SK-N-SH (cell line): ENCODE data around the gene NOL7. TPM values are rescaled to one million over a fixed set of nuclear protein-coding genes. Genes with fewer than 3 reads are reported as not detected.

Source experiments
- CTCF ChIA-PET: fragments of 300-600, 350-600 bp; formaldehyde crosslinking; extraction: SDS; loops from one replicate; lab custom pipeline; 2021; lab: Yijun Ruan, JAX
- POLR2A ChIA-PET: fragments of 350-600 bp; sonication (Branson Sonifier 250); formaldehyde crosslinking; extraction: SDS; loops from one replicate; lab custom pipeline; 2020; ENCODE audit warnings: antibody characterized with exemption, inconsistent platforms; lab: Yijun Ruan, JAX
- DNase-seq: peaks from one replicate; pipeline ENCODE4 v3.0.0; 2012
- H2AFZ ChIP-seq: fragments of 200-600 bp; sonication (generic); 2 replicates; pipeline ENCODE4 v1.8.1; 2016; ENCODE audit warnings: antibody characterized with exemption, mild to moderate bottlenecking, low read depth
- H3F3A ChIP-seq: fragments of 200-600 bp; sonication (generic); replicated peaks from 2 replicates; pipeline ENCODE3; 2016; ENCODE audit warnings: antibody characterized with exemption, mild to moderate bottlenecking; ENCODE audit not compliant: insufficient read depth
- H3K27ac ChIP-seq, 2 experiments: fragments of 200-500 bp in 1 of 2; fragments of 200-600 bp in 1 of 2; sonication (Bioruptor generic) in 1 of 2; sonication (generic), shearing (Covaris generic) in 1 of 2; 2 replicates each; pipeline versions ENCODE4 v1.5.1 to v1.6.1; 2014 to 2016; ENCODE audit warnings: low read depth in 2 of 2, inconsistent platforms in 1 of 2, low read length in 1 of 2, mild to moderate bottlenecking in 1 of 2, mixed read lengths in 1 of 2
- H3K27me3 ChIP-seq: fragments of 200-600 bp; sonication (generic), shearing (Covaris generic); 2 replicates; pipeline ENCODE4 v1.6.1; 2016; ENCODE audit warnings: mixed run types; ENCODE audit not compliant: insufficient read depth
- H3K36me3 ChIP-seq, 2 experiments: fragments of 200-500 bp in 1 of 2; fragments of 200-600 bp in 1 of 2; sonication (Bioruptor generic) in 1 of 2; sonication (generic) in 1 of 2; replicated peaks in 1 of 2; 2 replicates each; pipeline versions ENCODE3 to v1.5.1; 2014 to 2016; ENCODE audit warnings: low read length in 1 of 2, mild to moderate bottlenecking in 1 of 2; ENCODE audit not compliant: insufficient read depth in 2 of 2, control insufficient read depth in 1 of 2
- H3K4me1 ChIP-seq, 2 experiments: fragments of 200-500 bp in 1 of 2; fragments of 200-600 bp in 1 of 2; sonication (Bioruptor generic) in 1 of 2; sonication (generic), shearing (Covaris generic) in 1 of 2; 2 replicates each; pipeline versions ENCODE4 v1.5.1 to v1.6.1; 2014 to 2016; ENCODE audit warnings: low read depth in 1 of 2, low read length in 1 of 2, mixed run types in 1 of 2; ENCODE audit not compliant: insufficient read depth in 2 of 2, control insufficient read depth in 1 of 2
- H3K4me2 ChIP-seq: fragments of 200-600 bp; sonication (generic), shearing (Covaris generic); 2 replicates; pipeline ENCODE4 v1.6.1; 2017; ENCODE audit warnings: mixed run types
- H3K4me3 ChIP-seq, 2 experiments: fragments of 200-500 bp in 1 of 2; fragments of 200-600 bp in 1 of 2; sonication (Bioruptor generic) in 1 of 2; sonication (generic), shearing (Covaris generic) in 1 of 2; 2 replicates each; pipeline versions ENCODE4 v1.5.1 to v1.8.1; 2014 to 2016; ENCODE audit warnings: low read depth in 2 of 2, inconsistent platforms in 1 of 2, low read length in 1 of 2, mild to moderate bottlenecking in 1 of 2, mixed read lengths in 1 of 2, moderate library complexity in 1 of 2
- H3K79me2 ChIP-seq: fragments of 200-600 bp; sonication (generic); 2 replicates; pipeline ENCODE4 v1.8.1; 2017; ENCODE audit warnings: mild to moderate bottlenecking; ENCODE audit not compliant: insufficient read depth
- H3K9ac ChIP-seq: fragments of 200-600 bp; sonication (generic); 2 replicates; pipeline ENCODE4 v1.6.1; 2017; ENCODE audit warnings: mixed run types
- H3K9me2 ChIP-seq: fragments of 200-600 bp; sonication (generic); 2 replicates; pipeline ENCODE4 v1.6.1; 2017; ENCODE audit warnings: mixed run types
- H3K9me3 ChIP-seq: fragments of 200-600 bp; sonication (generic); 2 replicates; pipeline ENCODE4 v1.6.1; 2017; ENCODE audit warnings: mixed run types, mild to moderate bottlenecking, moderate library complexity
- H4K20me1 ChIP-seq: fragments of 200-600 bp; sonication (generic); 2 replicates; pipeline ENCODE4 v1.6.1; 2017; ENCODE audit warnings: mild to moderate bottlenecking, mixed run types; ENCODE audit not compliant: insufficient read depth
- CHD2 ChIP-seq: fragments of 150-350 bp; IDR thresholded peaks from 2 replicates; pipeline ENCODE4 v1.6.1; 2018; ENCODE audit warnings: low read length; ENCODE audit not compliant: partially characterized antibody
- CTCF ChIP-seq: fragments of 200-600 bp; sonication (generic); IDR thresholded peaks from 2 replicates; pipeline ENCODE4 v1.6.1; 2017; ENCODE audit warnings: antibody characterized with exemption, mild to moderate bottlenecking, moderate library complexity
- ELF1 ChIP-seq: IDR thresholded peaks from 2 replicates; pipeline ENCODE4 v1.4.0; 2012
- EP300 ChIP-seq, 2 experiments: IDR thresholded peaks; 2 replicates each; pipeline versions ENCODE4 v1.4.0 to v1.6.1; 2012; ENCODE audit warnings: borderline replicate concordance in 1 of 2, low read depth in 1 of 2, low read length in 1 of 2
- EZH2phosphoT487 ChIP-seq: fragments of 200-600 bp; sonication (generic); IDR thresholded peaks from 2 replicates; pipeline ENCODE4 v1.6.1; 2017; ENCODE audit warnings: low read depth, mixed run types, mild to moderate bottlenecking, antibody characterized with exemption, moderate library complexity, borderline replicate concordance
- FOXM1 ChIP-seq: IDR thresholded peaks from 2 replicates; pipeline ENCODE4 v1.4.0; 2012; ENCODE audit warnings: low read depth, mild to moderate bottlenecking
- IRF3 ChIP-seq: fragments of 150-350 bp; IDR thresholded peaks from 2 replicates; pipeline ENCODE4 v1.6.1; 2016; ENCODE audit warnings: mild to moderate bottlenecking, low read depth, low read length
- JUND ChIP-seq: IDR thresholded peaks from 2 replicates; pipeline ENCODE4 v1.4.0; 2012
- MEF2A ChIP-seq: IDR thresholded peaks from 2 replicates; pipeline ENCODE4 v1.4.0; 2012; ENCODE audit warnings: low read depth, borderline replicate concordance
- POLR2AphosphoS5 ChIP-seq: IDR thresholded peaks from 2 replicates; pipeline ENCODE4 v1.6.1; 2012; ENCODE audit warnings: low read depth, low read length
- RCOR1 ChIP-seq: fragments of 150-350 bp; IDR thresholded peaks from 2 replicates; pipeline ENCODE4 v1.6.1; 2017; ENCODE audit warnings: antibody characterized with exemption, low read length
- SMC3 ChIP-seq: IDR thresholded peaks from 2 replicates; pipeline ENCODE4 v1.6.1; 2012; ENCODE audit warnings: low read depth, low read length, improper control_type of control experiment
- TCF12 ChIP-seq: IDR thresholded peaks from 2 replicates; pipeline ENCODE4 v1.4.0; 2012
- TEAD4 ChIP-seq: IDR thresholded peaks from 2 replicates; pipeline ENCODE4 v1.4.0; 2012; ENCODE audit warnings: mild to moderate bottlenecking, borderline replicate concordance; ENCODE audit not compliant: insufficient read depth
- ZBTB33 ChIP-seq: IDR thresholded peaks from 2 replicates; pipeline ENCODE4 v1.4.0; 2012; ENCODE audit warnings: low read depth, borderline replicate concordance
- WGBS: methylation state at CpG from one replicate; pipeline ENCODE4 v1.1.6; 2017; ENCODE audit warnings: low lambda C conversion rate; 5-methylcytosine and 5-hydroxymethylcytosine counted together
- polyA plus RNA-seq, 3 experiments: library from polyadenylated mRNA; depleted of rRNA; stranded (reverse); fragments of >200 nt; gene quantifications; 2 replicates each; pipeline ENCODE4 v1.2.3, GENCODE V29; 2012

The NOL7 gene
- polyA plus RNA-seq, 1 of the 3 experiments (the other 2 are of a cell fraction): 103 TPM

- Histone ChIP-seq H3K27ac (no peak overlapping the region), H3K9ac (no peak overlapping the region), H3K79me2 (no peaks in the 10 kb centered on the region), H4K20me1 (no peaks in the 10 kb centered on the region), H3K27me3 (no peaks in the 10 kb centered on the region), H3K4me3 (no peak overlapping the region)
- CTCF ChIA-PET: no interaction called here
- 100% methylated on average over 1 of the region's 1 CpG for WGBS
- TF ChIP-seq MEF2A (no peak), RCOR1 (no peak), TCF12 (no peak)
- TF ChIP-seq, all 33 proteins: peak for 0
- Histone ChIP-seq H3K4me1 (no peaks in the 10 kb centered on the region; a peak in 1 of 4 replicates), H2AFZ (no peak overlapping the region), H3K9me3 (no peaks in the 10 kb centered on the region), H3K36me3 (peaks cover 60 to 74% of the 10 kb centered on the region in 2 experiments), H3K4me2 (no peak overlapping the region), H3K9me2 (no peaks in the 10 kb centered on the region; the same call in 1 of the 2 replicates), H3F3A (peaks cover 4% of the 10 kb centered on the region)
- DNase-seq: no peak
- POLR2A ChIA-PET: no interaction called here
Measured at GRCh38 chr6:13638014-13638413, 22.9 kb downstream of the NOL7 start.

GRCh38 chr6:13638626-13639025 is 23.5 kb downstream of the NOL7 start:
- TF ChIP-seq IRF3 (no peak), FOXM1 (no peak), EP300 (IDR thresholded peaks at IDR 0.05; ENCODE audit: borderline replicate concordance in 1 of 2, low read depth in 1 of 2, low read length in 1 of 2) (no peak), ZBTB33 (no peak), JUND (no peak), ELF1 (no peak), EZH2phosphoT487 (no peak), POLR2AphosphoS5 (no peak), MEF2A (no peak), RCOR1 (no peak), CHD2 (no peak), SMC3 (no peak), CTCF (no peak), TEAD4 (no peak)
- Histone ChIP-seq H3K4me1 (no peaks in the 10 kb centered on the region; a peak in 1 of 4 replicates), H3K9me3 (no peaks in the 10 kb centered on the region), H2AFZ (no peak overlapping the region), H3K9ac (no peak overlapping the region), H3K27me3 (no peaks in the 10 kb centered on the region), H3K27ac (no peak overlapping the region), H3K9me2 (no peaks in the 10 kb centered on the region; the same call in 1 of the 2 replicates), H3K36me3 (peaks cover 62 to 80% of the 10 kb centered on the region in 2 experiments), H4K20me1 (no peaks in the 10 kb centered on the region), H3K79me2 (no peaks in the 10 kb centered on the region), H3K4me3 (no peak overlapping the region), H3K4me2 (no peak overlapping the region), H3F3A (peaks cover 4% of the 10 kb centered on the region)
- DNase-seq: no peak
- POLR2A ChIA-PET: no interaction called here
- CTCF ChIA-PET: interaction anchor here (1.4 kb wide), 1 partner anchor 23 kb away, joined by 3 read pairs; the partner anchor contains the start of gene NOL7
- WGBS: 97% methylated on average over 4 of the region's 4 CpGs
